Activated CD8-positive, alpha-beta memory T cell treated with anti-CD3 and anti-CD28 coated beads for 4 hours (primary cell): ENCODE measurements around the gene FBL.
"Not testable (repeated sequence)": the region's sequence is repeated elsewhere in the genome, so short reads cannot be mapped to it uniquely, and the experiment has no call there.

ENCODE experiments used
- DNase-seq, 2 donors: peaks; one replicate each; pipeline ENCODE4 v3.0.0-alpha.2; 2020; ENCODE audit warnings: low read depth in 2 of 2

FBL gene

DNA sequence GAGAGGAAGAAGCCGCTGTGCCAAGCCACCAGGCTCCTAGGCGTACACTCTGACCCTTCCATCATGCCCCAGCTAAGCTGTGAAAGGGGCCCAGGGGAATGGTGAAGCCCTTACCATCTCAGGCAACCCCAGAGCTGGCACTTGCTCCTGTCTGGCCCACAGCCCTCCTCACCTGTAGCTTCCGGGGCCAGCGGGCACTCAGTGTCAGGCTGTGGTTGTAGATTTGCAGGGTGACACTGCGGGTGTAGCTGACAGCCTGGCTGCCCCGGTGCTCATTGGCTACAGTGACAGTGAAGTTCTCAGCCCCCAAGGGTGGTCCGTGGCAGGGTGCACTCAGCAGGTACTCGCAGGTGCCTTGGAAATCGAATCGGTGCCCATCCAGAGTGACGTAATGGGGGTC is 30.3 kb upstream of the FBL start:
- DNase-seq: not testable (repeated sequence)

DNA sequence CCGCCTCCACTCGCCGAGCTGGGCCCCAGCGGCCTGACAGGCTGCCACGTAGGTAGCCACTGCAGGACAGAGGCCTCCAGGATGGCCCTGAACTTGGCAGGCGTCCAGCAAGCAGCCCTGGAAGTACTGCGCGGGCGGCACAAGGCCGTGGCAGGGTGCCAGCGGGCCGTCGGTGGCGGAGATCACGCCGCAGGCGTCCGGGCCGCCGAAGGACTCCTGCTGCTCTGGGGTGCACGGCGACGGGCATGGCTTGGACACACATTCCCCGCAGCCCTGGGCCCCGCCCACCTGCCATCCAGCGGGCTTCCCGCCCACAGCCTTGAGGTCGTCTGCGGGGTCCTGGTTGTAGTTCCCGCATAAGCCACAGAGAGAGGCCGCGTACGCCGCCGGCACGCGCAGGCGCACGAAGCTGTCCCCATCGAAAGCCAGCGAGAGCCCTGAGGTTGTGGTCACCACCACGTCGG is 29.3 kb upstream of the FBL start:
- not testable (repeated sequence) for DNase-seq

DNA sequence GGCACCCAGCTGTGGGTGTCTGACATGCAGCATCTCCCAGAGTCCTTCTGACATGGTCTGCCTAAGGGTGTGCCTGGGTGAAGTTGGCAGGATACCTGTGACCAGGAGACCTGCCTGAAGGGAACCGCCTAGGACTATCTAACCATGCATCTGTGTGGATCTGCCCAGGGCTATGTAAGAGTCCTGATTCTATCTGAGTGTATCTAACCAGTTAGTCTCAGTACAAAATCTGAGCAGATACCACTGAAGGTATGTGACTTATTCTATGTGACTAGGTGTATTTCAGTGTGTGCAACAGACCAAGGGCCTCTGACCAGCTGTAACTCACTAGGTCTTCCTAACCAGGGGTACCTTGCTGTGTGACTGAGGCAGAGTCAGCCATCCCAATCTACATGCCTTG is 28.2 kb upstream of the FBL start:
- no peak for DNase-seq

DNA sequence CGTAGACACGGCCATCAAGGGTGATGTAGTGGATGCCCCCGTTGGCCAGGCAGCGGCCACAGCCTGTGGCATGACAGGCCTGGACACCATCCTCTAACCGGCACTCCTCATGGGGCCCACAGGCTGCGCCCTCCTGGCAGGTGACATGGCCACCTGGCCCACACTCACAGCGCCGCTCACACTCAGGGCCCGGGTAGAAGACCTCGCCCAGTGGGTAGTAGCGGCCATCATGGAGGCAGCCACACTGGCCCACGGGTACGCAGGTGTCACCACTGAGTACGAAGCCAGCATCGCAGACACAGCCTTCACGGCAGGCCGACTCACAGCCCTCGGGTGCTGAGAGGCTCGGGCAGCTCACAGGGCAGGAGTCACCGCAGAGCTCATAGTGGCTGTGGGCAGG is 27.2 kb upstream of the FBL start:
- DNase-seq: no peak

DNA sequence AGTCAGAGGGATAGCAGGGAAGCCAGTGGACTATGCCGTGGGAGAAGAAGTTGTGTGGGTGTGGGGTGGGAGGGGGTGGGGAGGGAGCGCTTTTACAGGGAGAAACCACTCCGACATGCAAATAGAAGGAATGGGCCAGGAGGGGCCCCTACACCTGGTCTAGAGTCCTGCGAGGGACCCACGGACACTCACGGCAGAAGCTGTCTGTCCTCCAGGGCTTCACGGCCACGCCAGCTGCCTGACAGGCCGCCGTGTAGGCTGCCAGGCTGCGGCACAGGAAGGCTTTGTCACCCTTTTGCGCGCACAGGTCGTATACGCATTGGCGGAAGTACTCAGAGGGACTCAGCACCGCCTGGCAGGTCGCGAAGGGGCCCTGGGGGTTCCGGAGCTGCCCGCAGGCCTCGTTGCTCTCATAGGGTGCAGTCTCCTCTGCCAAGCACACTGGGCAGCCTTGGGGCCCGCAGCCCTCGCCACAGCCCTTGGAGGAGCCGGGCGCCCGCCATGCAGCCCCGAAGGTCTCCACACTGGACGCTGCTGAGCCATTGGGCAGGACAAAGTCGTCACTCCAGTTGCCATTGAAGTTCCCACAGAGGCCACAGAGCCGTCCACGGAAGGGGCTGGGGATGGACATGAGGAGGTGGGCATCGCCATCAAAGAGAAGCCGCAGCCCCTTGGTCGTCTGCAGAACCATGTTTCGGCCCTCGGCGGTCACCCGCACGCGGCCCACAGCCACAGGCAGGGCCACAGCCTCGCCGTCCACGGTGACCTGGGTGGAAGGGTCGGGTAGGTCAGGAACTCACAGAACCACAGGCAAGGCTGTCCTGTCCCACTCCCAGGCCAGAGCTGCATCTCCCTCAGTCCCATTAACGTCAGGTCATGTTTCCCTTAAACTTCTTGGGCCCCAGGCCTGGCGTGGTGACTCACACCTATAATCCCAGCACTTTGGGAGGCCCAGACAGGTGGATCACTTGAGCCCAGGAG is 26.0 kb upstream of the FBL start:
- no peak for DNase-seq

DNA sequence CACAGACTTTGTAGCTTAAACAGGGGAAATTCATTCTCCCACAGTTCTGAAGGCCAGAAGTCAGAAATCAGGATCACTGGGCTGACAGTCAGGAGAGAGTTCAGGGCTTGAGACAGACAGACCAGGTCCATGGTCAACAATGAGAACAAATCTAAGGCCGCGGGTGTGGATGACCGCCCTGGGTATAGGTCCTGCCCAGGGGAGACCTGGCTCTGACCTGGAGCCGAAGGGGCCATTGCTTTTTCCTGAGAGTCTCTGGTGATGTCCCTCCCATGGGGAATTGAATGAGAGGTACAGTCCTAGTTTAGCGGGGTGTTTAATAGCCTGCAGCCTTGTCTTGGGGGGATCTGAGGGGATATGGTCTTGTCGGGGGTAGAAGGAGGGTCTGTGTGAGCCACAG is 25.2 kb upstream of the FBL start:
- no peak for DNase-seq

DNA sequence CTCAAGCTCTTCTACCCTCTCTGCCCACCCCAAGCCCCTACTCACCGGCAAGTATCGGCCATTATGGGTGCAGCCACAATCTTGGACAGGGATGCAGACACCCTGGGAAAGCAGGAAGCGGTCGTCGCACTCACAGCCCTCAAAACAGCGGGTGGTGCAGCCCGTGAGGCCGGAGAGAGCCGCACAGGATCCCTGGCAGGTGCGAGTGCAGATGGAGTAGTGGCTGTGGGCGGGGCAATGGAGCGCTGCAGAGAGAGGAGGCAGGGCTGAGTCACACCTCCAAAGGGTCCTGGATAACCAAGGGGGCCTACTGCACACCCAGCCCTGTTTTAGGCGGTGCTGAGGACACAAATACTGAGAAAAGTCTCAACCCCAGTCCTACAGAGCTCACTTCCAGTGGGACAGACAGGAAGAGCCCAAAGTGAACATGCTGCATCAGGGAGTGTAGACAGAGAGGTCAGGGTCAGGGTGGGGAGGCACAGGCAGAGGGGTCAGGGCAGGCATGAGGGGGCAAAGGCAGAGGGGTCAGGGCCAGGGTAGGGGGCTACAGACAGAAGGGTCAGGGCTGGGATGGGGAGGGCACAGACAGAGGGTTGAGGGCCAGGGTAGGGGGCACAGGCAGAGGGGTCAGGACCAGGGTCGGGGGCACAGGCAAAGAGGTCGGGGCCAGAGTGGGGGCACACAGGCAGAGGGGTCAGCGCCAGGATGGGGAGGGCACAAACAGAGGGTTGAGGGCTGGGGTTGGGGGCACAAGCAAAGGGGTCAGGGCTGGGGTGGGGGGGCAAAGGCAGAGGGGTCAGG is 24.2 kb upstream of the FBL start:
- no peak for DNase-seq

DNA sequence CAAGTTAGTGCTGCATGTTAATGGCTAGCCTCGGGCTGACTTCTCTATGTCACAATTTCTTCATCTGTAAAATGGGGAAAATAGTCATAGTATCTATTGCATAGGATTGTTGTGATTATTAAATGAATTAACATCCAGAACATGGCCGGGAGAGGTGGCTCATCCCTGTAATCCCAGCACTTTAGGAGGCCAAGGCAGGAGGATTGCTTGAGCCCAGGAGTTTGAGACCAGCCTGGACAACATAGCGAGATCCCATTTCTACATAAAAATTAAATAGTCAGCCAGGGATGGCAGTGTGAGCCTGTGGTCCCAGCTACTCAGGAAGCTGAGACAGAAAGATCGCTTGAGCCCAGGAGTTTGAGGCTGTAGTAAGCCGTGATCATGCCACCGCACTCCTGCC is 21.8 kb upstream of the FBL start:
- no peak for DNase-seq

DNA sequence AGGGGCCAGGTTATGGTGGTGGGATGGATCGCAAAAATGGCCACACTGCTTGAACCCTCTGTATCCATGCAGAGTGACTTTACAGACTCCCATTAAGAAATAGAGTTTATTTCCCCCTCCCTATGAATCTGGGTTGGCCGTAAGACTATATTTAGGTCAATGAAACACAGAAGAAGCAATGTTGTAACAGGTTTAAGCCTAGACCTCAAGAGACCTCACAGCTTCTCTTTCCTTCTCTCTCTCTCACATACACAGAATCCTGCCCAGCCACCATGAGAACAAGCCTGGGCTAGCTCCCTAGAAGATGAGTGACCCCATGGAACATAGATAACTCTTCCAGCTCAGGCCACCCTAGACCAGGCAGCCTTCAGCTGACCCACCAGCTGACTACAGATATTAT is 21.0 kb upstream of the FBL start:
- no peak for DNase-seq

DNA sequence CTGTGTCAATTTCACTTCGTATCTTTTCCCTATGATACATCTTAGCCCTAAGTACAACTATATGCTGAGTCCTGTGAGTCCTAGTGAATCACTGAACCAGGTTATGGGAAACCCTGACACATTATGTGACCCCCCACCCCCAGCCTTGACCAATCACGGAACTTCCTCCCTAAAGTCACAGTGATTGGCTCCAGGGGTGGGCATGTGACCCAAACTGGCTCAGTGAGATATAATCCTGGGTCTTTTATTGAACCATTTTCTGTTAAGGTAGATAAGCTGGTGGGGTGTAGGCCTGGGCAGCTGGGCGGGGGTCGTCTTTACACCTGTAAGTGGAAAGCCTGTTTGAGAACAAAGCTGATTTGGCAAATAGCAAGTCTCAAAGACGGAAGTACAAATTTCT is 19.8 kb upstream of the FBL start:
- no peak for DNase-seq

DNA sequence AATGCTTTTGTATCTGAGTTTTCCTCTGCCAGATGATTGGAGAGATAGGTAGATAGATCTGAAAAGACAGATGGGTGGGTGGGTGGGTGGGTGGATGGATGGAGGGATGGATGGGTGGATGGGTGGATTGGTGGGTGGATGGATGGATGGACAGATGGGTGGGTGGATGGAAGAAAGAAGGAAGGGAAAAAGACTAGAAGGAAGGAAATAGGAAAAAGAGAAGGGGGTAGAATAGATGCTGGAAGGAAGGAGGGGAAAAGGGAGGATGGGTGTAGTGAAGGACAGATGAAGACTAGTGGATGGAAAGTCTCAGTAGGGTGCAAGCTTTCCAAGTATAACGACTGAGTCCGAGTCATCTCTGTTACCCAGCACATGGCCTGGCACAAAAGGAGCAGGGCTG is 19.0 kb upstream of the FBL start:
- no peak for DNase-seq

DNA sequence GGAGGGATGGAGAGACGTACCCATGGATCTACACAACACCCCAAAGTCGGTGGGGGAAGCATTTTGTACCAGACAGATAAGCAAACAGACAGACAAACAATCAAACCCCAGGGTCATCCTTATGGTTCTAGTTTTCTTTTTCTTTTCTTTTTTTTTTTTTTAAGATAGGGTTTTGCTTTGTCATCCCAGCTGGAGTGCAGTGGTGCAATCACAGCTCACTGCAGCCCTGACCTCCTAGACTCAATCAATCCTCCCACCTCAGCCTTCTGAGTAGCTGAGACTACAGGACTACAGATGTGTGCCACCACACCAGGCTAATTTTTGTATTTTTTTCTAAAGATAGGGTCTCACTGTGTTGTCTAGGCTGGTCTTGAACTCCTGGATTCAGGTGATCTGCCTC is 17.9 kb upstream of the FBL start:
- DNase-seq: no peak

DNA sequence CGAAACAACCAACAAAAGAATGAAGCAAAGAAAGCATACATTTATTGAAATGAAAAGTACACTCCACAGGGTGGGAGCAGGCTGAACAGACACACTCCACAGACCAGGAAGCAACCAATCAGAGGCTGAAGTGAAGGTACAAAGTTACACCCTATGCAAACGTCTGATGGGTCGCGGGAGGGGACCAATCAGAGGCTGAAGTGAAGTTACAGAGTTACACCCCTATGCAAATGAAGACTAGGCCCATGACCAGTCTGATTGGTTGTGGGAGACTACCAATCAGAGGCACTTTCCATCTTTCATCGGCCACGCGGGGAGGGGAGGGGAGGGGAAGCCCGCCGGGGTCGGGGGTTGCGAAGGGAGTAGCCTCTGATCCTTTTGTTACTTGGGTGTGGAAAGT is 12.4 kb upstream of the FBL start:
- no peak for DNase-seq

DNA sequence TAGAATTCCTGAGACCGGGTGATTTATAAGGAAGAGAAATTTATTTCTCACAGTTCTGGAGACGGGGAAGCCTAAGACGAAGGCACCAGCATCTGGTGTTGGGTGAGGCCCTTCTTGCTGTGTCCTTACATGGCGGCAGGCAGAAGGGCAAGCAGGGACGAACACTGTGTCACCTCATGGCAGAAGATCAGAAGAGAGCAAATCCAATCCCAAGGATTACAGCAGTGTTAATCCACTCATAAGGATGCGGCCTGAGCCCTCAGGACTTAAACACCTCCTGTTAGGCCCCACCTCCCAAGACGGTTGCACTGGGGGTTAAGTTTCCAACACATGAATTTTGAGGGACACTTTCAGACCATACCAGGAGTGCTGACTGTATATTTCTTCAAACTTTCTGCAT is 6.7 kb upstream of the FBL start:
- no peak for DNase-seq

DNA sequence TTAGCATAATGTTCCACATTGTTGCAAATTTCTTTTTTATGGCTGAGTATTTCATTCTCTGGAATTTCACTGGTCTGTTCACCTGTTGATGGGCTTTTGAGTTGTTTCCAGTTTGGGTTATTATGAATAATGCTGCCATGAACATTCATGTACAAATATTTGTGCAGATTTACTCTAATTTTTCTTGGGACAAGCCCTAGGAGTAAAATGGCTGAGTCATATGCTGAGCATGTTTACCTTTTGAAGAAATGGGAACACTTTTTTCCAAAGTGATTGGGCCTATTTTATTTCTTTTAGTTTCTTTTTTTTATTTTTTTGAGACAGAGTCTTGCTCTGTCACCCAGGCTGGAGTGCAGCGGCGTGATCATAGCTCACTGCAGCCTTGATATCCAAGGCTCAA is 4.7 kb upstream of the FBL start:
- no peak for DNase-seq

DNA sequence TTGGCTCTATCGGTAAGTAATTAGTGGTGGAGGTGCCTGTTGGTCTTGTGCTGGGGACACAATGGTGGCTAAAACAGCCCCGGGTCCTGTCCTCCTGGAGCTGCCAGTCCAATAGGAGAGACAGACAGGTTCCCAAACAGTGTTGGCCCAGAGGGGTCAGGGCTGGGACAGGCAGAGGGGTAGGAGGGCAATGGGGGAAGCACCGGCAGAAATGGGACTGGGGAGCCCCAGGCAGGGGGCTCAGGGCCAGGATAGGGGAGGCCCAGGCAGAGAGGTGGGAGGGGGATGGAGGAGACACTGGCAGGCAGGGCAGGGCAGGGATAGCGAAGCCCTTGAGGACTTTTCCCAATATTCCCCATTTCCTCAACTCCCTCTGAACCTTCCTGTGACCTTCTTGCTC is 2.2 kb upstream of the FBL start:
- no peak for DNase-seq

DNA sequence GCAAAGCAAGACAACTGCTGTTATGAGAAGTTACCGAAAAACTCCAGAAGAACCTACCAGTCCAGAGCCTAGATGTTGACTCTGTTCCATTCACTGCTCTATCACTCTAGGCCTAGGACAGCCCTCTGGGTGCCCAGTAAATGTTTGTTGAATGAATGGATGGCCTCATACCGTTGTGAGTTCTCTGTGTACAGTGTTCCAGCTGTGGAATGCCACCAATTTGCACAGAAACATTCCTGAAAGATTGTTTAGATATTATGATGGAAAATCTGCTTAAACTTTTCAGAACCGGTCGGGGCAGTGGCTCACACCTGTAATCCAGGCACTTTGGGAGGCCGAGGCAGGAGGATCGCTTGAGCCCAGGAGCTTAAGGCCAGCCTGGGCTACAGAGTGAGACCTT is 1.3 kb upstream of the FBL start:
- DNase-seq: no peak

DNA sequence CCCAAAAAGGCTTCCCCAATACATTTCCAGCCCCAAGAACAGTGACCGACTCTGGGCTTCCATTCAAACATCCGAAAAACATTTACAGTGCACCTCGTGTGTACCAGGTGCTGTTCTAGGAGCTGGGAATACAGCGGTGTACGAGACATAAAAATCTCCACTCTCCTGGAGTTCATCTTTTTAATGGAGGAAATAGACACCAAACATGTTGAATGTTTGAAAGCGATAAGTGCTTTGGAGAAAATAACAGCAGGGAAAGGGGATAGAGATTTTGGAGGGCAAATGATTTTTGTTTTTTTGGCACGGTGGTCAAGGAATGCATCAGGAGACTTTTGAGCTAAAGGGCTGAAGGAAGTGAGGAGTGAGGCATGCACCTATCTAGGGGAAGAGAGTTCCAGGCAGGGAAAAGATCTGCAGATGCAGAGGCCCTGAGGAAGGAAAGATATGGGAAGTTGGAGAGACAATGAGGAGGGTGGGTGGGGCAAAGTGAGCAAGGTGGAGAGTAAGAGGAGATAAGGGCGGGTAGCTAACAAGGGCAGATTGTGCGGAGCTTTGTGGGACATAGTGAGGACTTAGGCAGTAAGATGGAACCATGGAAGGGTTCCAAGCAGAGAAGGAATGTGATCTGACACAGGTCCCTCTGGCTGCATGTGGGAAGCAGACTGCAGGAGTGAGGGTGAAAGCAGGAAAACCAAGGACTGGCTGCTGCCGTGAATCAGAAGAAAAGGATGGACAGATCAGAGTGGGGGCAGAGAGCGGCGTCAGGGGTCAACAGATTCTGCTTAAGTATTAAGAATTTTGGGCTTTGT is 703 bp upstream of the FBL start:
- no peak for DNase-seq

DNA sequence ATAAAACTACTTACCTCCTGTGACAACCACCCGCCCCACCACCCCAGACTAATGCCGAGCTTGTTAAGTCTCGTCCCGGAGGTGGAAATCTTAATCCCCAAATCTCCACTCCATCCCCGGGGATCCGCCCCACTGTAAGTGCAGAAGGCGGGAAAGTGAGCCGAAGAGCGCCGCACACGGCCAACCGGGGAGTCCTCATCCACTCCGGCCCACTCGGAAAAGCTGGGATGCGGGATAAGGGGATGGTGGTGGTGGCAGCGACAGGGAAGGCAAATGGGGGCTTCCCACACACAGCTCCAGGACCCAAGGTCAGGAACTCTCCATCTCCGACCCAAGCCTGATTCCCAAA is 621 bp downstream of the FBL start:
- no peak for DNase-seq

DNA sequence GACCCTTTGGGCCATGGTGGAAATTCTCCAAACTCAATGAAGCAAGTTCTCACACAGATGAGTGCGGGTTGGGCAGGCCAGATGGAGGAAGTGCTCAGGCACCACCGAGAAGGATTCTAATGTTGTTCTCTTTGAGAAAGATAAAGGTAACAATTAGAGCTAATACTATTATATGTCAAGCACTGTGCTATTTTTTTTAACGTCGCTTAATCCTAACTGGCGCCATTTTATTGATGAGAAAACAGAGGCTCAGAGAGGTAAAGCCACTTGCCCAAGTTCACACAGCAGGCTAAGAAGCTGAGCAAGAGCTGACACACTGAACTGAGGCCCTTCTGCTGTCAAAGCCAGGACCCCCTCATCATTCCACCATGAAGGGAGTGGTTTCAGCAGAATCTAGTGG is 1.0 kb downstream of the FBL start:
- DNase-seq: no peak

DNA sequence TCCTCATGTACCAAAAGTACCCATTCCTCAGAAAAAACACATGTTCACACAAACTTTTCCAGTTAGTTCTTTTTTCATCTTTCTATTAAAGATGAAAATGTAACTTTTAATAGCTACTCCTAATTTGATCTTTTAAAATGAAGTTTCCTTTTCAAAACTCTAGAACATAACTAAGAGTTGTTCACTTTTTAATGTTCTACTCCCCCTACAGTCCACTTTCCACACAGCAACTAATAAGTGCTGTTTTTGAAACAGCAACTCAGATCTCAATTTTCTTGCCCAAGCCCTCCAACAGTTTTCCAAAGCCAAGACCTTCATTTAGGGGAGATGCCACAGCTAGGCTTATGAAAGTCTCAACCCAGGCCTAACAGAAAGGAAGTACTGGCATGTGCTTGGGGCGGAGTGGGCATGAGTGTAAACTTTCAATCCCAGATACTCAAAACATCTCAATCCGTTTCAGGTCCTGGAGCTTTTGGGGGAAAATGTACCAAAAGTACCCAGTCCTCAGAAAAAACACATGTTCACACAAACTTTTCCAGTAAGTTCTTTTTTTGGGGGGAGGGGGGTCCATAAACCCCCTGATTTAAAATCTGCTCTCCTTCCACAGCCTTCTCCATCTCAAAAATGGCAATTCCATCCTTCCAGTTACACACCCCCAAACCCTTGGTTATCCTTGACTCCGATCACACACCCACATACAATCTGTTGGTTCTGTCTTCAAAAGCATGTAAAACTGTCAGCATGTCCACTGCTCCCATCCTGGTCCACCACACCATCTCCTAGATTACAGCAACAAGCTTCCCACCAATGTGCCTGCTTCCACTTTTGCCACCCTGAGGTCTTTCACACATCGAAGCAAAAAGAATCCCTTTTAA is 2.0 kb downstream of the FBL start:
- no peak for DNase-seq
